Adrenal gland (tissue), 12 donors: Measurements from ENCODE around the gene PLA2G4B. TPM values are rescaled to one million over a fixed set of nuclear protein-coding genes. Genes with fewer than 3 reads are reported as not detected.

Experiments
- DNase-seq, 7 donors: peaks; one replicate each; pipeline ENCODE4 v3.0.0-alpha.2; 2019 to 2020
- H3K27ac ChIP-seq, 5 donors: fragments of 200-600 bp; sonication (generic) in 4 of 5; 1 replicate in 3 of 5; 2 replicates in 2 of 5; pipeline versions ENCODE4 v1.5.1 to v1.8.0; 2016 to 2020; ENCODE audit warnings: mild to moderate bottlenecking in 1 of 5
- H3K27me3 ChIP-seq: fragments of 200-600 bp; 2 replicates; pipeline ENCODE4 v1.8.0; 2021
- H3K36me3 ChIP-seq, 2 donors: fragments of 200-600 bp; replicated peaks in 1 of 2; 1 replicate in 1 of 2; 2 replicates in 1 of 2; pipeline versions ENCODE4 v1.5.1 to v1.8.0; 2018 to 2022
- H3K4me1 ChIP-seq, 2 donors: fragments of 200-600 bp; replicated peaks in 1 of 2; 1 replicate in 1 of 2; 2 replicates in 1 of 2; pipeline versions ENCODE4 v1.5.1 to v1.8.0; 2018 to 2021
- H3K4me3 ChIP-seq, 4 donors: fragments of 200-600 bp; sonication (generic) in 3 of 4; one replicate each; pipeline ENCODE4 v1.5.1; 2016 to 2018
- H3K9me3 ChIP-seq, 3 donors: fragments of 200-600 bp; sonication (generic) in 1 of 3; replicated peaks in 1 of 3; 1 replicate in 2 of 3; 2 replicates in 1 of 3; pipeline versions ENCODE4 v1.5.1 to v1.8.0; 2016 to 2021
- CTCF ChIP-seq, 6 experiments: fragments of 450-650 bp in 4 of 6; fragments of 200-600 bp in 2 of 6; sonication (generic) in 1 of 6; IDR thresholded peaks; 1 replicate in 5 of 6; 2 replicates in 1 of 6; pipeline versions ENCODE4 v1.5.1 to v1.8.0; 2016 to 2021; ENCODE audit warnings: antibody characterized with exemption in 6 of 6, mild to moderate bottlenecking in 2 of 6, moderate library complexity in 1 of 6
- POLR2A ChIP-seq, 2 donors: fragments of 450-650 bp; IDR thresholded peaks; one replicate each; pipeline ENCODE4 v1.6.1; 2017; ENCODE audit warnings: antibody characterized with exemption in 2 of 2, mild to moderate bottlenecking in 2 of 2, moderate library complexity in 1 of 2
- WGBS, 4 donors: extraction: QIAGEN DNeasy Blood & Tissue Kit in 2 of 4; methylation state at CpG; one replicate each; pipeline versions ENCODE4 v1.1.5 to v1.1.7; 2013 to 2017; 5-methylcytosine and 5-hydroxymethylcytosine counted together
- intact Hi-C, 2 donors: fragments of 100-400 bp; cut with DNase I; formaldehyde crosslinking; loops; one replicate each; pipeline versions ENCODE4 v1.14.1 to v1.15.0; 2022 to 2023
- polyA plus RNA-seq, 3 donors: library from polyadenylated mRNA; stranded (reverse); fragments of 200-250 nt in 2 of 3; fragments of 350-450 nt in 1 of 3; fragmentation: Illumina TruSeq in 1 of 3; extraction: RNeasy Lipid Tissue Mini Kit (QIAGEN cat#74804) in 1 of 3; gene quantifications; one replicate each; pipeline ENCODE4 v1.2.3, GENCODE V29; 2013 to 2014
- total RNA-seq, 9 donors: library from RNA; depleted of rRNA in 4 of 9; stranded (reverse); fragments of >200 nt in 4 of 9; fragments of 120-200 nt in 1 of 9; fragmentation: NEBNext Ultra II Directional in 1 of 9; extraction: Animal tissue kit (Norgen Biotek cat#: 25700) in 1 of 9; gene quantifications; one replicate each; pipeline versions ENCODE4 v1.1.0 to v1.2.4, GENCODE V29; 2013 to 2023
- donor health status: healthy with polysubstance abuse.
- donor health status: Bipolar disorder and iron deficiency.
- donor health status: DM: yes; HTN: yes; CAD: no.
- donor health status: DM: no; HTN: no; CAD: no.
- donor health status: DM: no; HTN: no; CAD: no.
- donor health status: DM: yes; HTN: yes; CAD: no.

Gene PLA2G4B
- total and polyA plus RNA-seq, 12 donors: 0.35 to 26.4 (median 4.9) TPM

GRCh38 chr15:41894251-41894790 lies 55.7 kb downstream of the PLA2G4B start:
- TF ChIP-seq POLR2A (IDR thresholded peaks at IDR 0.05) (no peak), CTCF (IDR thresholded peaks at IDR 0.05) (no peak)
- DNase-seq: no peak
- H3K36me3 ChIP-seq: no peaks in the 10 kb centered on the region
- no peaks in the 10 kb centered on the region for H3K9me3 ChIP-seq
- peaks cover 12 to 18% of the 10 kb centered on the region in 2 donors for H3K4me1 ChIP-seq
- no peaks in the 10 kb centered on the region for H3K27me3 ChIP-seq
- intact Hi-C loops: loop anchor here in 1 of 2 donors (5.0 kb wide), 1 partner anchor 62 kb away; no protein-coding TSS in a partner anchor
- H3K4me3 ChIP-seq: peak overlapping the region in 1 of 4 donors; percentile 32
- WGBS, 4 donors: 61 to 70% (median 66%) methylated on average over 11 to 17 of the region's 17 CpGs
- peak overlapping the region in 3 of 5 donors; percentile 50 to 78 (median 52) for H3K27ac ChIP-seq

- Histone ChIP-seq H3K27ac (peak overlapping the region in 3 of 5 donors; percentile 50 to 78 (median 52)), H3K4me3 (peak overlapping the region in 1 of 4 donors; percentile 32), H3K9me3 (no peaks in the 10 kb centered on the region), H3K36me3 (no peaks in the 10 kb centered on the region), H3K4me1 (peaks cover 12 to 18% of the 10 kb centered on the region in 2 donors), H3K27me3 (no peaks in the 10 kb centered on the region)
- WGBS, 4 donors: 7 to 23% (median 11%) methylated on average over 9 to 24 of the region's 24 CpGs
- DNase-seq: peak; percentile 84 to 94 (median 89)
- TF ChIP-seq POLR2A (IDR thresholded peaks at IDR 0.05) (no peak), CTCF (IDR thresholded peaks at IDR 0.05) (peak in 1 of 6 experiments; percentile 12)
- intact Hi-C loops: loop anchor here in 1 of 2 donors (5.0 kb wide), 1 partner anchor 63 kb away; no protein-coding TSS in a partner anchor
Observed at GRCh38 chr15:41894791-41895463, 56.3 kb downstream of the PLA2G4B start.

GRCh38 chr15:41895491-41895890 lies 56.8 kb downstream of the PLA2G4B start:
- intact Hi-C loops: no loop called here
- TF ChIP-seq POLR2A (IDR thresholded peaks at IDR 0.05) (no peak), CTCF (IDR thresholded peaks at IDR 0.05) (no peak)

GRCh38 chr15:41895957-41896356 lies 57.3 kb downstream of the PLA2G4B start:
- WGBS, 4 donors: 91 to 100% (median 96%) methylated on average over 1 of the region's 1 CpG
- Histone ChIP-seq H3K4me3 (no peak overlapping the region), H3K27me3 (no peaks in the 10 kb centered on the region), H3K27ac (no peak overlapping the region), H3K36me3 (peaks cover 0 to 6% of the 10 kb centered on the region in 2 donors), H3K9me3 (no peaks in the 10 kb centered on the region), H3K4me1 (peaks cover 12 to 18% of the 10 kb centered on the region in 2 donors)
- intact Hi-C loops: no loop called here
- no peak for TF ChIP-seq POLR2A (IDR thresholded peaks at IDR 0.05)
- TF ChIP-seq CTCF (IDR thresholded peaks at IDR 0.05): no peak
- no peak for DNase-seq

More at GRCh38 chr15:41895491-41895890, 56.8 kb downstream of the PLA2G4B start:
- H3K27me3 ChIP-seq: no peaks in the 10 kb centered on the region
- H3K4me3 ChIP-seq: no peak overlapping the region
- H3K27ac ChIP-seq: peak overlapping the region in 3 of 5 donors; percentile 50 to 78 (median 52)
- no peak for DNase-seq
- peaks cover 0 to 1% of the 10 kb centered on the region in 2 donors for H3K36me3 ChIP-seq
- H3K4me1 ChIP-seq: peaks cover 12 to 18% of the 10 kb centered on the region in 2 donors
- H3K9me3 ChIP-seq: no peaks in the 10 kb centered on the region
- 95 to 97% (median 96%) methylated on average over 10 to 11 of the region's 11 CpGs for WGBS, 4 donors
